NCI-H2107 treated with DMSO at 0.1 percent for 48 hours (cell line): Measurements from ENCODE around the gene EMC7.
A peak's percentile ranks its signal among the peaks of the same experiment; 100 is the strongest.

ENCODE experiments used
- DNase-seq: peaks from one replicate; lab custom pipeline; 2025; ENCODE audit not compliant: unreplicated experiment; lab: John Stamatoyannopoulos, UW

The EMC7 gene

GRCh38 chr15:34039790-34040113, 61.9 kb downstream of the EMC7 start:
- DNase-seq, result no peak

DNA sequence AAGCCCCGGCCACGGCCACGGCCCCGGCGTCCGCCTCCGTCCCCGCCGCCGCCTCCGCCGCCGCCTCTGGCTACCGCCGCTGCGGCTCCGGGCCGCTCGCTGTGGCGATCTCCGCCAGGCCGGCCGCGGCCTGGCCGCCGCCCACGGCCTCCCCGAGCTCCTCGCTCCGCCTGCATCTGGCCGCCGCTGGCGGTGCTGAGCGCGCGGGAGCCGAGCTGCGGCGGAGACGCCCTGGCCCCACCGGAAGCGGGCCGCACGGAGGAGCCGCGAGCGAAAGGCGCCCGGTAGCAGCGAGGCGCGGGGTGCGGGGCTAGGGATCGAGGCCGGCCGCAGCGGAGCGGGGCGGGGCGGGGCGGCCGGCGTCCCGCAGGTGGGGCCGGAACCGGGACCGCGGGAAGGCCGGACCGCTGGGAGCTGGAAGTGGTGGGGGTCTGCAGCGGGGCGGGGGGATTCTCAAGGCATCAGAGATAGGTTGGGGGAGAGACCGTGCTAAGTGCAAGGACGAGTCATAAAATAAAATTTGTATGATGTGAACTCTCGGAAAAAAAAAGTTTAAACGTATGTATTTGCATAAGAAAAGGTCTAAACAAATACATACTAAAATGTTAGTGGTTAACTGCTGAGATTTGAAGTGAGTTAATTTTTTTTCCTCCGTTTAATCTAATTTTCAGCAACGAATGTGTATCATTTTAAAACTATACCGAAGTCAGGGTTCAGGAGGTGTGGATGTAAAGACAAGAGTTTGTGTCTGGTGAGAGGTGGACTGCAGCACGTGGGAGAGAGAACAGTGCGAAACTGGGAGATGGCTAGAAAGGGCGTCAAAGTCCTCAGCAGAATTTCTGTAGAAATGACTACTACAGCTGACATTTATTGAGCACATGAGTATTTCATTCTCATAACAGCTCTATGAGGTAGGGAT, 62.5 kb downstream of the EMC7 start, which contains the start of gene AVEN:
Gene AVEN, minus strand, starts transcription at position 334 of the 919 bp plus-strand sequence. Its CDS starts 158 bp downstream, at position 176.
- no peak for DNase-seq

DNA sequence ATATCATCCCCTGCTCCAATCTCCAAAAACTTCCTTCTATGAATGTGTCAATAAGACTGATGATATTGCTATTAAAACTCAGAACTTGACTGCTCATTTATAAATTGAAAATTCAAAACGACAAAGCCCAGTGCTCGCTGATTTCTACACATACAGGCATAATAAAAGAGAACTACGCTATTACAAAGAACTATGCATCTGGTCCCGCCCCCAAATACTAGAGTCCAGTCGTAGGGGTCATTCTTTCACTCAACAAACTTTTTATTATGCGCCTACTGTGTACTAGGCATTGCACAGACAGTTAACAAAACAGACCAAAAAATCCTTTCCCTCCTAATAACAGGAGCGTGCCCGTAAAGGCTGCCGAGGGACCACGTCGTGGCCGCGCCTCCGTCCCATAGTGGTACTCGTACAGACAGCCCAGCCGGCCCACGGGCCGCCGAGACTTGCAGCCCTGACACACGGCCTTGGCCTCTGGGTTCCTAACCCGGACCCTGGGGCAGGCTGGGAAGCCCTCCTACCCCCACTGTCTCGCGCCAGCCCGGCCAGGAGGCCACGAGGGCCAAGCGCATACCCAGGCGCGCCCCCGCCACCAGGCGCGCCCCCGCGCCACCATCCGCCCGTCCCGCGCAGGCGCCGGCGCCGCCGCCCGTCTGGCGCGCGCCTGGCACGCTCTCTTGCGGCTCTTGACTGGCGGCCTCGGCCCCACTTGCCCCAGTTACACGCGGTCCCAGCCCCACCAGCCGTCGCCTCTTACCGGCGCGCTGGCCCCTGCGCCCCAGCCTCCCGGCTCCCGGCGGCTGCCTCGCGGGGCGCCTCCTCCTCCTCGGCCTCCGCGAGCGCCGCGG, 63.4 kb downstream of the EMC7 start:
- DNase-seq, result peak; percentile 5
